ENCODE results near the gene CHKB. TPM values are rescaled to one million over a fixed set of nuclear protein-coding genes. Genes with fewer than 3 reads are reported as not detected.
"Not testable (repeated sequence)": the region's sequence is repeated elsewhere in the genome, so short reads cannot be mapped to it uniquely, and the experiment has no call there.

CHKB gene
- total RNA-seq, 1 donor from 2014 or later, result 37.8 TPM

GRCh38 chr22:50613291-50613981 is 30.8 kb upstream of the CHKB start:
- intact Hi-C loops (cut with DNase I), result loop anchor here (5.0 to 10.0 kb wide), 2 partner anchors 66 to 369 kb away; partner anchors contain the start of genes KLHDC7B and TUBGCP6
- DNase-seq (ENCODE audit: missing footprints) (no peak), ATAC-seq (peak; percentile 84)

DNA sequence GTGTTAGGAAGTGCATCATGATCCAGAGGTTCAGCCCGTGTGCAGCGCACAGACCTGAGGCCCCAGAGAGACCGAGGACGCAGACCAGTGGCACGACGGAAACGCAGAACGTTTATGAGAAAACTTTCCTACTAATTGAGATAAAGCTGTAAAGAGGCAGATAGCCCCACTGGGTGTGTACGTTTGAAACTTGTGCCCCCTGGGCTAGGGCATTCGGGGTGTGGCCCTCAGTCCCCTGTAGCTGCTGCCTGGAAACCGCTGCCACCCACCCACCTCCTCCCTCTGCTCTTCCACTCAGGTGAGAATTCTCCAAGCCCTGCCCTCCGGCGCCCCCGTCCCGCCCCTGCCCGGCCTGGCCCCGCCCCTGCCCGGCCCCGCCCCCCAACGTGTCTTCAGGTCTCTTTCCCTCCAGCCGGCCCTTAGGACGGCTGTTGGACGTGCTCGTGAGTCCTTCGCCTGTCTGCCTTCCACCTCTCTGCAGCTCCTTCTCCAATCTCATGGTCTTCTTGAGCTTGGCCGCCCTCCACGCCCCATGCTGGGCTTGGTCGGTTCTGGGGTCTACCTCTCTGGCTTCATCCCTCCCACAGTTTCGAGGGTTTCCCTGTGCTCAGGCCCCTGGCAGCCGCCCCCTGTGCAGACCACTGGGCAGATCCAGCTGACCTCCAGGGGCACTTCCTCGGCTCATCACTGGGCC is 30.0 kb upstream of the CHKB start:
- DNase-seq (ENCODE audit: missing footprints) (no peak), ATAC-seq (no peak)
- intact Hi-C loops (cut with DNase I), result loop anchor here (5.0 to 10.0 kb wide), 2 partner anchors 65 to 368 kb away; partner anchors contain the start of genes KLHDC7B and TUBGCP6

DNA sequence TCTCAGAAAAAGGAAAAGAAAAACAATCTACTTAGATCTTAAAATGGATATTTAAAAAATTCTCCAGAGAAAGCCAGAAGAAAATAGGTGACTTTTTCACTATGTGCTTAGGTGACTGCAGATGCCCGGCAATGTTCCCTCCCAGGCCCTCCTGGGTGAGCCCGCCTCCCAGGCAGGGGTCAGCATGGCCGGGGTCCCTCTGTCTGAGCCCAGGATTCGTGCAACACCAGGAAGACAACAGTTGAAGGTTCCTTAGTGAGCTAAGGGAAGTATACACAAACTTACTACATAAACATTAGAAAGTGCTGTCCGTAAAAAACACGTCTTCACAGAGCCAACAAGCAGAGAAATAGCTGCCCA is 29.5 kb upstream of the CHKB start:
- no peak for DNase-seq (ENCODE audit: missing footprints)
- ATAC-seq, result no peak
- intact Hi-C loops (cut with DNase I), result loop anchor here (5.0 to 10.0 kb wide), 2 partner anchors 65 to 367 kb away; partner anchors contain the start of genes KLHDC7B and TUBGCP6

DNA sequence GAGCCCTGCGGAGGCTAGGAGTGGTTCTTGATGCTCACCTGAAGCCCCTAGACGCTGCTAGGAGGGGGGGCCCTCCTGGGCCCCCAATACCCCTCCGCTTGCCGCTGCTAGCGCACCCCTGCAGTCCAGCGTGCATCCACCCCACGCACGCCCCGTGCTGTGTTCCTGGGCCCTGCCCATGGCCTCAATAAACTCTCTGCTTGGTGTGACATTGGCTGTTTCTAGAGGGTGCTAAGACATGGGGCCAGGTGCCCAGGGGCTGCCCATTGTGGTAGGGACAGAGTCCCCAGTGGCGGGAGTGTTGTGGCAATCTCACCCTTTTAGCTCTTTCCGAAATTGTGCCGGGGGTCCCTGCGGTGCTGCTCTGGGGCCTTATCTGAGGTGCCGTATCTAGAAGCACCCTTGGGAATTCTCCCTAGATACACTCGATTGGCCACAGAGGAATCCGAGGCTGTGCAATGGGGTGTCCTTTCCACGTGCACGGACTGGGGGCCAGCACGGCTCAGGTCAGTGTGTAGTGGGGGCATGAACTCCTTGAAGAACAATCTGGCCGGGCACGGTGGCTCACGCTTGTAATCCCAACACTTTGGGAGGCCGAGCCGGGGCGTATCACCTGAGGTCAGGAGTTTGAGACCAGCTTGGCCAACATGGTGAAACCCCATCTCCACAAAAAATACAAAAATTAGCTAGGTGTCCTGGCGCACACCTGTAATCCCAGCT is 28.9 kb upstream of the CHKB start:
- no peak for DNase-seq (ENCODE audit: missing footprints)
- intact Hi-C loops (cut with DNase I), result loop anchor here (5.0 to 10.0 kb wide), 2 partner anchors 64 to 367 kb away; partner anchors contain the start of genes KLHDC7B and TUBGCP6

GRCh38 chr22:50610581-50610980 is 27.9 kb upstream of the CHKB start:
- DNase-seq (ENCODE audit: missing footprints) (no peak), ATAC-seq (no peak)
- intact Hi-C loops (cut with DNase I), result loop anchor here (5.0 to 10.0 kb wide), 2 partner anchors 63 to 366 kb away; partner anchors contain the start of genes KLHDC7B and TUBGCP6

More for the DNA sequence above, 28.9 kb upstream of the CHKB start:
- no peak for ATAC-seq

GRCh38 chr22:50610041-50610451 is 27.4 kb upstream of the CHKB start:
- no peak for DNase-seq (ENCODE audit: missing footprints)
- no peak for ATAC-seq
- intact Hi-C loops (cut with DNase I), result loop anchor here (5.0 to 10.0 kb wide), 2 partner anchors 63 to 365 kb away; partner anchors contain the start of genes KLHDC7B and TUBGCP6

DNA sequence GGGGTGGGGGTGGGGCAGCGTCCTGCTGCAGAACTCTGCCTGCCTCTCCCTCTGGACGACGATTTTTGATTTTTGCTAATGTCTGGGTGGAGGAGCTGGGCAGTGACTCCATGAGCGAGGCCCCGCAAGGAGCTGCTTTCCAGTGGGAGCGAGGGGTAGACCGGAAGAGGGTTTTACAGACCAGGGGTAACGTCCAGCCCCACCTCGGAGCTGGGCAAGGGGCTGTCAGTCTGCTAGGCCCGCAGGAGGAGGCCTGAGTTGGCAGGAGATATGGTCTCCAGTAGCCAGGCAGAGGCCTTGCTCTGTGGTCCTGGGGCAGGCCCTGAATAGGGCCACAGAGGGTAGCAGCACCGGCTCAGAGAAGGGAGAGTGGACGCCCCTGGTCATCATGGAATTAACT is 26.9 kb upstream of the CHKB start:
- ATAC-seq, result no peak
- intact Hi-C loops (cut with DNase I), result no loop called here
- no peak for DNase-seq (ENCODE audit: missing footprints)

- intact Hi-C loops (cut with DNase I), result no loop called here
- ATAC-seq, result no peak
- no peak for DNase-seq (ENCODE audit: missing footprints)
Measured at GRCh38 chr22:50608996-50609395, 26.3 kb upstream of the CHKB start.

DNA sequence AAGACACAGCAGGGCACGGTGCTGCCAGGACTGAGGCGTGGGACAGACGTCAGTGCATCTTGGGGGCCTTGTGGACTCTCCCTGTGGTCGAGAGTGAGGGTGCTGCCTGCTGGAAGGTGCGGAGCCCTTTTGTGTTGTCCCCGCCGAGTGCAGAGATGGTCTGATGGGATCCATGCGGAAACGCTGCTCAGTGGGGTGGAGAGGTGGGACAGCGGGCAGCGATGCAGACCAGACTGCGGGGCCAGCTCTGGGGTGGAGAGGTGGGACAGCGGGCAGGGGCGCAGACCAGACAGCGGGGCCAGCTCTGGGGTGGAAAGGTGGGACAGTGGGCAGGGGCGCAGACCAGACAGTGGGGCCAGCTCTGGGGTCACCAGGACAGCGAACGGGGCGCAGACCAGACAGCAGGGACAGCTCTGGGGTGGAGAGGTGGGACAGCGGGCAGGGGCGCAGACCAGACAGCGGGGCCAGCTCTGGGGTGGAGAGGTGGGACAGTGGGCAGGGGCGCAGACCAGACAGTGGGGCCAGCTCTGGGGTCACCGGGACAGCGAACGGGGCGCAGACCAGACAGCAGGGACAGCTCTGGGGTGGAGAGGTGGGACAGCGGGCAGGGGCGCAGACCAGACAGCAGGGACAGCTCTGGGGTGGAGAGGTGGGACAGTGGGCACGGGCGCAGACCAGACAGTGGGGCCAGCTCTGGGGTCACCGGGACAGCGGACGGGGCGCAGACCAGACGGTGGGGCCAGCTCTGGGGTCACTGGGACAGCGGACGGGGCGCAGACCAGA is 25.6 kb upstream of the CHKB start:
- ATAC-seq; intact Hi-C loops (cut with DNase I); DNase-seq (ENCODE audit: missing footprints): not testable (repeated sequence)

GRCh38 chr22:50607659-50608020 is 25.0 kb upstream of the CHKB start:
- DNase-seq (ENCODE audit: missing footprints) (no peak), ATAC-seq (no peak)
- intact Hi-C loops (cut with DNase I), result no loop called here

DNA sequence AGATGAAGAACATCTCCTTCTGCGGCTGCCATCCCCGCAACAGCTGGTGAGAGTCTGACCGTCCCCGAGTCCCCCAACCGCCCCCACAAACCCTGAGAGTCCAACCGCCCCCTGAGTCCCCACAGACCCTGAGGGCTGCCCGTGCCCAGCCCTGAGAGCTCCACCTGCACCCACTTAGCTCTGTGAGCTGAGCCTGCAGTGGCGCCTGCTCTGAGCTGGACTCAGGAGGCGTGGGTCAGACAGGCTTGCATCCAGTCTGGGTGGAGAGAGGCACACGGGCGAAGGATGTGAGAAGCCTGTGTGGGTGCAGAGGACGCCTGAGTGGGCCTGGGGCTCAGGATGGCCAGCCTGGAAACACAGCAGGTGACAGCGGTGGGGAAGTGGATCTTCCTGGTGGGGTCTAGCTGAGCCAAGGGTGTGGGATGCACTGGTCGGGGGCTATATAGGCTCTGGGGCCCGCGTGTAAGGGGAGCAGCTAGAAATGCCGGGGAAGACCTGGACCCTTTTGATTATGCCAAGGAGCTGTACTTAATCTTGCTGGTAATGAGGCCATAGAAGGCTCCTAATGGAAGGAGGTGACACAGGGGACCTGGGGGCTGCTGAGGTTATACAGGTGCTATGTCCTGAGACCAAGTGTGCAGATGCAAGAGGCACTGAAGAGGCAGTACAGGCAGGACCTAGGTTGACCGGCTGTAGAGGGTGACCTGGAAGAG is 24.5 kb upstream of the CHKB start:
- intact Hi-C loops (cut with DNase I), result no loop called here
- DNase-seq (ENCODE audit: missing footprints) (no peak), ATAC-seq (no peak)

DNA sequence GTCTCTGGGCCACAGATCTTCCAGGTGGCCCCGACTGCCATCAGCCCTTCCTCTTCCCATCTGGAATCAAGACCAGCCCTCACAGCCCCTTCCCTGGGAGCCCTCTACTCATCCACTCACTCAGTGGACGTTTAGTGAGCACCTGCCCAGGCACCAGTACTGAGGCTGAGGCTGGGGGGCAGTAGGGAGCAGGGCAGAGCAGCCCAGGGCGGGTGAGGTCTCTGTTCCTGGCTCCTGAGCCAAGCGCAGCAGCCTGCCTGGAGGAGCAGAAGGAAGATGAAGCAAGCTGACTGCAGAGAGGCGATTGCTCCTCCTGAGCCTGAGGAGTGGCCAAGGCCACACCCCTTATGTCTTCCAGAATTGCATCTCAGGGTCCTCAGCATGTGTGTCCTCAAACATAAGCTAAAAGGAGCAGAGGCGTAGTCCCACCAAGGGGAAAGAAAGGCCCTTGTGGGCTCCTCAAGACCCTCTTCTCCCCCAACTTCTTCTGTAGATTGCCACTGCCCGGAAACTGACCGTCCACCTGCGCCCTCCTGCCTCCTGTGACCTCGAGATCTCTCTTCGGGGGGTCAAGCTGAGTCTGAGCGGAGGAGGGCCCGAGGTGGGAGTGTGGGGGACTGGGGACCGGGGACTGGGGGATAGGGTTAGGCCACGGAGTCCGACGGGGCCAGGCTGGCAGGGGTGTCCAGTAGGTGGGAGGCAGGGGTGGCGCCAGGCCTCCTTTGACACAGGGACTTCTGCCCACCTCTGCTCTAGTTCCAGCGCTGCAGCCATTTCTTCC is 23.7 kb upstream of the CHKB start:
- no peak for DNase-seq (ENCODE audit: missing footprints)
- ATAC-seq, result no peak
- intact Hi-C loops (cut with DNase I), result no loop called here

DNA sequence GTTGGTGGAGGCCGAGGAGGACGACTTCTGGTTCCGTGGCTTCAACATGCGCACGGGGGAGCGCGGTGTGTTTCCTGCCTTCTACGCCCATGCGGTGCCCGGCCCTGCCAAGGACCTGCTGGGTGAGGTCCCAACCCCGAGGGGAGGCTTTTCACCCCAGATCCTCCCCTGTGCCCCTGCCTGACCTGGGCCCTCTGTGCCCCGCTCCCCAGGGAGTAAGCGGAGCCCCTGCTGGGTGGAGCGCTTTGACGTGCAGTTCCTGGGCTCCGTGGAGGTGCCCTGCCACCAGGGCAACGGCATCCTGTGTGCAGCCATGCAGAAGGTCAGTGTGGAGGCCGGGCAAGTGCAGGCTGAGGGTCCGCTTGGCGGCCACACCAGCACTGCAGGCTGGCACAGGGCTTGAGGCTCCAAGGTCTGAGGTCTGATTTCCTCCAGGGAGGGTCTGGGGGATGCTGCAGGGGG is 23.0 kb upstream of the CHKB start:
- no peak for DNase-seq (ENCODE audit: missing footprints)
- intact Hi-C loops (cut with DNase I), result no loop called here
- no peak for ATAC-seq

DNA sequence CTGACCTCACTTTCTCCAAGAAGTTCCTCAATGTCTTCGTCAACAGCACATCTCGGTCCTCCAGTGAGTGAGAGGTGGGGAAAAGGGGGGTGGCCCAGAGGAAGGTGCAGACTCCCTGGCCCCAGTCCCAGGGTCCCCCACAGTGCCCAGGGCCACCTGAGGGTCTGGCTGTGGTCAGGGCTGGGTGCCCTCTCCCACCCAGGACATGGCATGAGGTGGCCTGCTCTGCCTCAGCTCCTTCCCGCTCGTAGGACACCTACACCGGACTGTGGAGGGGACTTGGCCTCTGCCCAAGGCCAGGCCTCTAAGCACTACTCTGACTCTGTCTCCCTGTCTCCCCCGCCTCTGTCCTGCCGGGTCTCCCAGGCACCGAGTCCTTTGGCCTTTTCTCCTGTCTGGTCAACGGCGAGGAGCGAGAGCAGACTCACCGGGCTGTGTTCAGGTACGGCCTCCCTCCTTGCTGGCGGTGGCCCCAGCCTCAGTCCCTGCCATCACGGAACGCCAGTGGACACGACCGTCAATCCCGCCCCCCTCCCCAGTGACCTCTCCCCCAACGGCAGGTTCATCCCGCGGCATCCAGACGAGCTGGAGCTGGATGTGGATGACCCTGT is 22.5 kb upstream of the CHKB start:
- intact Hi-C loops (cut with DNase I), result no loop called here
- ATAC-seq, result no peak
- no peak for DNase-seq (ENCODE audit: missing footprints)

- no peak for ATAC-seq
- no peak for DNase-seq (ENCODE audit: missing footprints)
- intact Hi-C loops (cut with DNase I), result no loop called here
Measured at GRCh38 chr22:50604256-50605001, 21.8 kb upstream of the CHKB start.

Measured in Right ventricle myocardium inferior (tissue), 1 donor.